Jurkat, Clone E6-1 (cell line): ENCODE measurements around the gene RPL15. TPM values are rescaled to one million over a fixed set of nuclear protein-coding genes. Genes with fewer than 3 reads are reported as not detected.
"Not testable (repeated sequence)": the region's sequence is repeated elsewhere in the genome, so short reads cannot be mapped to it uniquely, and the experiment has no call there.

Experiments used
- DNase-seq: peaks from one replicate; pipeline ENCODE4 v3.0.0-alpha.2; 2011; ENCODE audit warnings: low read depth, low spot score
- H3K4me3 ChIP-seq: 2 replicates; pipeline ENCODE4 v1.5.1; 2011; ENCODE audit warnings: mild to moderate bottlenecking, low read length, control low read depth, moderate library complexity
- polyA plus RNA-seq: library from polyadenylated mRNA; unstranded; fragments of >200 nt; gene quantifications from one replicate; pipeline ENCODE4 v1.2.1, GENCODE V29; 2012; ENCODE audit warnings: missing spikeins; ENCODE audit not compliant: insufficient read length, insufficient read depth

Gene RPL15
- 3,355 TPM for polyA plus RNA-seq

DNA sequence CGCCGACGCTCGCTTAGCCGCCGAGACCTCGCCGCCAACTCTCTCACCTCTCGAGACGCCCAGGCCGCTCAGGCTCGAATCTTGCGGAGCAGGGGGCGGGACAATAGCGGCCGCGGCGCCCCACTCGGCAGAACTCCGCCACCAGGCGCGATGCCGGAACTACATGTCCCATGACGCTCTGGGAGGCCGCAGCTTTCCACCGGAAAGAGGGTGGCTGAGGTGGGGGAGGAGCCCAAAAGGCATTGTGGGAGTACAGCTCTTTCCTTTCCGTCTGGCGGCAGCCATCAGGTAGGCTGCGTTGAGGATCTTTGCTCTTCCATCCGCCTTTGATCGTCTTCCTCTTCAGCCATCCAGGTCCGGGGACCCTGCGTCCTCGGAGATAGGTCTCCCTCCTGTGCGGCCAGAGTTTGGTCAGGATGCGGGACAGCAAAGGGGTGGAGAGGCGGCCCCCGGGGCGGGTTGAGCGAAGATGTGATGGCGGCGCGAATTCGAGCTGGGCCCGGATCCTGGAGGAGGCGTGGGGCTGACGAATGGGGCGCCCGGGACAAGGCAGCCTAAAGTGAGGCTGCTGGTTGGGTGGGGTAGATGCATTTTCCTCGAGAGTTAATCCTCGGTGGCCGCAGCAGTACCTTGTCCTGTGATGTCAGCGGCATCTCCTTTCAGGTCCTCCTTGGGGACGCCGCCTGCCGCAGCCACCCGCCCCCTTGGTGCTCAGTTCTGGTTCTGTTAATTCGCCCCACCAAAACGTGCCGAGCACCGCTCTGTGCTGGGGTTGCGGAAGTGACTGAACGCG, at the start of gene RPL15, which contains the start of gene NKIRAS1:
Gene RPL15, plus strand, starts transcription at position 247 of the 793 bp plus-strand sequence. CDS start 728 bp downstream, outside the sequence.
Gene NKIRAS1, minus strand, starts transcription at position 105 of the 793 bp plus-strand sequence. CDS start 6,086 bp downstream, outside the sequence.
- DNase-seq, result peak; percentile 95
- peak within 1 kb of the TSS; percentile 92 for H3K4me3 ChIP-seq

DNA sequence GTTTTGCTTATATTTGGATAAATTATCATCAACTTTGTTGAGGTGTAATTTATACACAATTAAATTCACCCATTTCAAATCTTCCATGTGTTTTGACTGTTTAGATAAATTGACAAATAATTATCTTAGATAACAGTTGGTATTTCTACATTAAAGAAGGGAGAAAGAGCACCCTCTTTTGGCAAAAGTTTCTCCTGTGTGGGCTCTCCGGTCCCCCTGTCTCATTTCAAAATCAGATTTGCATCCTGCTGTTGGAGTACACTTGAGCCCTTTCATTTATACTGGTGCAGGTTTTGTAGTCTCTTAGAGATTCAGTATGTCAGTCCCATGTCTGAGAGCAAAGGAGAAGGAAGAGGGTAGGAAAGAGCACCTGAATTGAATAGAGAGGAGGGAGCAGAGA, 49.5 kb upstream of the RPL15 start:
- no peak for DNase-seq
- no peak overlapping the region for H3K4me3 ChIP-seq

DNA sequence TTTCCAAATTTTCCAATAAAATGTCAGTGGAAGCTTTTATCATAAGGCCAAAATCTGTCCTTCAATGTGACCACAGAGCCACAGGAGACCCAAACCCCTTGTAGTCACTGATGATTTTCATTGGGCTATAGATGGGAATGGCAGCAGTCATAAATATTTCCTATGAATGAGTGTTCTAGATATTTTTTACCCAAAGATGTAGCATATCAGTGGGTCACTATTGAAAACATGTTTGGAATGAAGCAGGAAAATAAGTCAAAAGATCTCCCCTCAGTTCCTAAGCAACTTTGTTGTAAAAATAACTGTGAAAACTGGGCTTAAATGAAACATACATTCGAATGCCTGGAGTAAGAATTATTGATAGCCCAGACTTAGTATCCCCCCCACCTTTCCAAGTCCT, 49.1 kb upstream of the RPL15 start:
- H3K4me3 ChIP-seq, result no peak overlapping the region
- no peak for DNase-seq

DNA sequence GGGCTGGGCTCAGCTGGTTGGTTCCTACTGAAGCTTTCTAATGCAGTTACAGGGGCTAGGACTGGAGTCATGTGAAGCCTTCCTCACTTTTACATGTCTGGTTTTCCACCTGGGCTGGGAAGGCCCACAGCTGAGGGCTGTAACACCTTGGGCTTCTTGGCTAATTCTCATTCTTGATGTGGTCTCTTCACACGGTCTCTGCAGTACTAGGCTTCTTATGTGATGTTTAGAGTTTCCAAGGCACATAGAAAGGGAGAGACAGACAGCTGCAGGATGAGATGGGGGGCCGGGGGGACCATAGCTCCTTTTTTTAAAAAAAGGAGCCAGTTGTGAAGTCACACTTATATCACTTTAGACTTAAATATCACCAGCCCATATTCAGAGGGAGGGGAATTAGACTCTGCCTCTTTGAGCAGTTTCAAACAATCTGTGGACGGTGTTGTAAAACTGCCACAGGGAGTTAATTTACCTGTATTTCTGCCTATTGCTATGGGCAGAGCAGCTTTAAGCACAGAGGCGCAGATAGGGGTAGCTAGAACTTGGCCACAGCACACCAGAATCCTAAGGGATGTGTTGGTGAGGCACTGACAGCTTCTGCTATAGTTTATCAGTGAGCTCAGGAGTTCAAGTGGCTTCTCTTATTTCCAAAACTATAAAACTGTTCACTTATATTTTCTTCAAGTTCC, 46.8 kb upstream of the RPL15 start:
- DNase-seq, result peak; percentile 46
- H3K4me3 ChIP-seq, result no peak overlapping the region

GRCh38 chr3:23870663-23871043, 46.3 kb upstream of the RPL15 start:
- H3K4me3 ChIP-seq, DNase-seq: not testable (repeated sequence)

DNA sequence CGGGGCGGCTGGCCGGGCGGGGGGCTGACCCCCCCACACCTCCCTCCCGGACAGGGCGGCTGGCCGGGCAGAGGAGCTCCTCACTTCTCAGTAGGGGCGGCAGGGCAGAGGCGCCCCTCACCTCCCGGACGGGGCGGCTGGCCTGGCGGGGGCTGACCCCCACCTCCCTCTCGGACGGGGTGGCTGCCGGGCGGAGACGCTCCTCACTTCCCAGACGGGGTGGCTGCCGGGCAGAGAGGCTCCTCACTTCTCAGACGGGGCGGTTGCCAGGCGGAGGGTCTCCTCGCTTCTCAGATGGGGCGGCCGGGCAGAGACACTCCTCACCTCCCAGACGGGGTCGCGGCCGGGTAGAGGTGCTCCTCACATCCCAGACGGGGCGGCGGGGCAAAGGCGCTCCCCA, 45.6 kb upstream of the RPL15 start:
- H3K4me3 ChIP-seq, DNase-seq: not testable (repeated sequence)

- no peak overlapping the region for H3K4me3 ChIP-seq
- DNase-seq, result no peak
Observed at GRCh38 chr3:23872330-23872729, 44.6 kb upstream of the RPL15 start.

- no peak for DNase-seq
- H3K4me3 ChIP-seq, result no peak overlapping the region
Observed at GRCh38 chr3:23873941-23874340, 43.0 kb upstream of the RPL15 start.

- no peak overlapping the region for H3K4me3 ChIP-seq
- no peak for DNase-seq
Observed at GRCh38 chr3:23874359-23875112, 42.4 kb upstream of the RPL15 start.

GRCh38 chr3:23875113-23875725, 41.7 kb upstream of the RPL15 start:
- DNase-seq, result no peak
- H3K4me3 ChIP-seq, result no peak overlapping the region

- DNase-seq, result no peak
- H3K4me3 ChIP-seq, result no peak overlapping the region
Observed at GRCh38 chr3:23876923-23877322, 40.0 kb upstream of the RPL15 start.

- no peak overlapping the region for H3K4me3 ChIP-seq
- DNase-seq, result no peak
Observed at GRCh38 chr3:23877329-23877980, 39.5 kb upstream of the RPL15 start.

DNA sequence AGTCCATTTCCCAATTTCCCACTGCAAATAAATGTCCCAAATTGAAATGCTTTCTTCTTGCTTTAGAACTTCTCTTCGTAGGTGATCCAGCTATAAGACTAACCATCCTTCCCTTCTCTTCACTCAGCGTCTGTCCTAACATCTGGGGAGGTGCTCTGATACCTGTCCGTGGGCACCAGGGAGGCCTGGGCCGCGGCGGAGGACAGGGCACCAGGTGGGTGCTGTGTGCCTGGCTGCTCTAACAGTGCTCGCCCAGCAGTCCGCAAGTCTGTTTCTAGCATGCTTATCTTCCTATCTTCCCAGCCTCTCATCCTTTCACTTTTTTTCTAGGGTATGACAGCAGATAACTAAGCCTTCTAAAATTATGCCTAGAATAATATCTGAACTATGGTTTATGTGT, 37.4 kb upstream of the RPL15 start:
- no peak overlapping the region for H3K4me3 ChIP-seq
- DNase-seq, result no peak

GRCh38 chr3:23880703-23881339, 36.1 kb upstream of the RPL15 start:
- no peak overlapping the region for H3K4me3 ChIP-seq
- DNase-seq, result no peak

- not testable (repeated sequence) for H3K4me3 ChIP-seq, DNase-seq
Observed at GRCh38 chr3:23881993-23882392, 34.9 kb upstream of the RPL15 start.

- no peak for DNase-seq
- H3K4me3 ChIP-seq, result no peak overlapping the region
Observed at GRCh38 chr3:23882487-23882918, 34.4 kb upstream of the RPL15 start.

- no peak for DNase-seq
- no peak overlapping the region for H3K4me3 ChIP-seq
Observed at GRCh38 chr3:23884481-23884880, 32.5 kb upstream of the RPL15 start.

- H3K4me3 ChIP-seq, result no peak overlapping the region
- no peak for DNase-seq
Observed at GRCh38 chr3:23885210-23885609, 31.7 kb upstream of the RPL15 start.
